WTC11 (cell line): ENCODE results near the gene SMLR1. TPM values are rescaled to one million over a fixed set of nuclear protein-coding genes. Genes with fewer than 3 reads are reported as not detected.

Experiments
- ATAC-seq: fragments of 200-7000 bp; cut with Tn5 transposase; 2 replicates; pipeline ENCODE4 v1.10.0; 2021; ENCODE audit warnings: mild to moderate bottlenecking, moderate library complexity
- CTCF ChIA-PET: fragments of 300-600 bp; sonication (Branson Sonifier 250); formaldehyde crosslinking; loops from one replicate; lab custom pipeline; 2021; ENCODE audit warnings: antibody characterized with exemption; lab: Charles Lee
- POLR2A ChIA-PET: fragments of 350-600 bp; sonication (Branson Sonifier 250); formaldehyde crosslinking; loops from one replicate; lab custom pipeline; 2021; ENCODE audit warnings: antibody characterized with exemption; lab: Charles Lee
- DNase-seq: peaks from one replicate; pipeline ENCODE4 v3.0.0; 2021; ENCODE audit warnings: low spot score
- H3K27ac Mint-ChIP-seq: 2 replicates; pipeline ENCODE4 v1.8.0; 2021; ENCODE audit warnings: mixed read lengths
- H3K27me3 Mint-ChIP-seq: 2 replicates; pipeline ENCODE4 v1.8.0; 2021; ENCODE audit warnings: low read depth, mild to moderate bottlenecking, moderate library complexity, mixed read lengths
- H3K36me3 Mint-ChIP-seq: 2 replicates; pipeline ENCODE4 v1.8.0; 2021; ENCODE audit warnings: mixed read lengths
- H3K4me1 Mint-ChIP-seq: 2 replicates; pipeline ENCODE4 v1.8.0; 2022; ENCODE audit warnings: mixed read lengths
- H3K4me3 Mint-ChIP-seq: 2 replicates; pipeline ENCODE4 v1.8.0; 2021; ENCODE audit warnings: mild to moderate bottlenecking, moderate library complexity, mixed read lengths
- H3K9me3 Mint-ChIP-seq: 2 replicates; pipeline ENCODE4 v1.8.0; 2021; ENCODE audit warnings: mixed read lengths
- ARID4B ChIP-seq: sonication (generic); formaldehyde crosslinking; IDR thresholded peaks from 2 replicates; pipeline ENCODE4 v1.8.0; 2023; ENCODE audit warnings: missing genetic modification reagents, mild to moderate bottlenecking, borderline replicate concordance
- CTCF ChIP-seq: fragments of 200-600 bp; IDR thresholded peaks from 2 replicates; pipeline ENCODE4 v1.8.0; 2022; ENCODE audit warnings: antibody characterized with exemption
- EMX1 ChIP-seq: fragments of 250-450 bp; sonication (Bioruptor Pico); IDR thresholded peaks from 2 replicates; pipeline ENCODE4 v1.8.0; 2021; ENCODE audit warnings: mild to moderate bottlenecking
- ESRRA ChIP-seq: sonication (generic); formaldehyde crosslinking; IDR thresholded peaks from 2 replicates; pipeline ENCODE4 v1.8.1; 2022; ENCODE audit warnings: mild to moderate bottlenecking, missing genetic modification reagents, borderline replicate concordance
- JUN ChIP-seq: sonication (generic); formaldehyde crosslinking; IDR thresholded peaks from 2 replicates; pipeline ENCODE4 v1.8.0; 2023; ENCODE audit warnings: mild to moderate bottlenecking, missing genetic modification reagents
- MXD4 ChIP-seq: fragments of 250-450 bp; sonication (Bioruptor Pico); IDR thresholded peaks from 2 replicates; pipeline ENCODE4 v1.8.0; 2021; ENCODE audit warnings: mild to moderate bottlenecking, moderate library complexity, borderline replicate concordance
- NFE2L1 ChIP-seq: sonication (generic); formaldehyde crosslinking; IDR thresholded peaks from 2 replicates; pipeline ENCODE4 v1.8.1; 2023; ENCODE audit warnings: missing genetic modification reagents
- RELA ChIP-seq: sonication (generic); formaldehyde crosslinking; IDR thresholded peaks from 2 replicates; pipeline ENCODE4 v1.8.1; 2022; ENCODE audit warnings: missing genetic modification reagents, mild to moderate bottlenecking, borderline replicate concordance
- TEAD4 ChIP-seq: sonication (generic); formaldehyde crosslinking; IDR thresholded peaks from 2 replicates; pipeline ENCODE4 v1.8.0; 2022; ENCODE audit warnings: mild to moderate bottlenecking, missing genetic modification reagents
- ZBTB43 ChIP-seq: sonication (generic); formaldehyde crosslinking; IDR thresholded peaks from 2 replicates; pipeline ENCODE4 v1.8.1; 2023; ENCODE audit warnings: mild to moderate bottlenecking, missing genetic modification reagents
- ZMAT4 ChIP-seq: fragments of 250-450 bp; sonication (Bioruptor Pico); IDR thresholded peaks from 2 replicates; pipeline ENCODE4 v1.9.0; 2021; ENCODE audit warnings: mild to moderate bottlenecking
- ZNF317 ChIP-seq: sonication (generic); formaldehyde crosslinking; IDR thresholded peaks from 2 replicates; pipeline ENCODE4 v1.8.1; 2023; ENCODE audit warnings: low read depth, mild to moderate bottlenecking, moderate library complexity, missing genetic modification reagents, borderline replicate concordance
- ZNF423 ChIP-seq: fragments of 250-450 bp; sonication (Bioruptor Pico); IDR thresholded peaks from 2 replicates; pipeline ENCODE4 v2.1.2; 2022; ENCODE audit warnings: mild to moderate bottlenecking, moderate library complexity
- total RNA-seq: library from RNA; stranded (reverse); gene quantifications from 3 replicates; pipeline ENCODE4 v1.2.3, GENCODE V29; 2021

SMLR1 gene
- total RNA-seq, 1 experiment from 2014 or later: not detected

GRCh38 chr6:130870179-130870880 lies 43.1 kb downstream of the SMLR1 start (continued):
- TF ChIP-seq ARID4B (CRISPR knock-in tag) (no peak), MXD4 (CRISPR knock-in tag) (no peak), ZNF317 (no peak), EMX1 (CRISPR knock-in tag) (no peak), CTCF (no peak), TEAD4 (CRISPR knock-in tag) (no peak), RELA (no peak), ZBTB43 (CRISPR knock-in tag) (no peak), ZMAT4 (no peak), ESRRA (CRISPR knock-in tag) (no peak), JUN (CRISPR knock-in tag) (no peak), ZNF423 (CRISPR knock-in tag) (no peak)

- peaks cover 6% of the 10 kb centered on the region; the same call in 1 of the 2 replicates for H3K4me1 Mint-ChIP-seq
- no peaks in the 10 kb centered on the region for H3K9me3 Mint-ChIP-seq
- H3K36me3 Mint-ChIP-seq: 0 out of 2 replicates have a peak, but pooled peaks cover 8% of the 10 kb centered on the region
- no peaks in the 10 kb centered on the region for H3K27me3 Mint-ChIP-seq
- TF ChIP-seq CTCF (peak; percentile 93), ZNF317 (no peak), NFE2L1 (CRISPR knock-in tag) (no peak)
- TF ChIP-seq, all 79 proteins: peak for 1
- no peak overlapping the region for H3K27ac Mint-ChIP-seq
- ATAC-seq (peak; percentile 67), DNase-seq (peak; percentile 80)
- POLR2A ChIA-PET: no interaction called here
- H3K4me3 Mint-ChIP-seq: no peak overlapping the region
- CTCF ChIA-PET: interaction anchor here (0.5 to 3.4 kb wide), 16 partner anchors 8 to 756 kb away, joined by 3 to 14 read pairs (median 4); partner anchors contain the start of genes EPB41L2 and MED23
These were observed 45.3 kb downstream of the SMLR1 start for GRCh38 chr6:130872250-130873095.
